Hepatocyte (in vitro differentiated cells): ENCODE results near the gene MTR. TPM values are rescaled to one million over a fixed set of nuclear protein-coding genes. Genes with fewer than 3 reads are reported as not detected.

Experiments used
- DNase-seq: peaks from one replicate; pipeline ENCODE4 v3.0.0-alpha.2; 2016; ENCODE audit warnings: low spot score
- H2AFZ ChIP-seq: fragments of 200-600 bp; sonication (generic); 2 replicates; pipeline ENCODE4 v1.6.0; 2016; ENCODE audit warnings: antibody characterized with exemption, mild to moderate bottlenecking
- H3K27ac ChIP-seq: fragments of 200-600 bp; sonication (generic); 2 replicates; pipeline ENCODE4 v1.5.1; 2016; ENCODE audit warnings: mild to moderate bottlenecking
- H3K27me3 ChIP-seq: fragments of 200-600 bp; sonication (generic); 2 replicates; pipeline ENCODE4 v1.6.1; 2016
- H3K36me3 ChIP-seq: fragments of 200-600 bp; sonication (generic); replicated peaks from 2 replicates; pipeline ENCODE4 v1.5.1; 2016; ENCODE audit warnings: low read depth; ENCODE audit not compliant: insufficient read depth
- H3K4me1 ChIP-seq: fragments of 200-600 bp; sonication (generic); 2 replicates; pipeline ENCODE4 v1.5.1; 2016; ENCODE audit warnings: mild to moderate bottlenecking, moderate library complexity; ENCODE audit not compliant: insufficient read depth
- H3K4me2 ChIP-seq: fragments of 200-600 bp; sonication (generic); 2 replicates; pipeline ENCODE4 v1.6.0; 2016
- H3K4me3 ChIP-seq: fragments of 200-600 bp; sonication (generic); 2 replicates; pipeline ENCODE4 v1.5.1; 2016; ENCODE audit warnings: mild to moderate bottlenecking
- H3K79me2 ChIP-seq: fragments of 200-600 bp; sonication (generic); 2 replicates; pipeline ENCODE4 v1.6.0; 2017; ENCODE audit warnings: mild to moderate bottlenecking
- H3K9me2 ChIP-seq: fragments of 200-600 bp; sonication (generic); replicated peaks from 2 replicates; pipeline ENCODE4 v1.6.0; 2017; ENCODE audit warnings: mild to moderate bottlenecking; ENCODE audit not compliant: insufficient read depth
- H3K9me3 ChIP-seq: fragments of 200-600 bp; sonication (generic); 2 replicates; pipeline ENCODE4 v1.5.1; 2016; ENCODE audit warnings: low read depth, mild to moderate bottlenecking
- H4K20me1 ChIP-seq: fragments of 200-600 bp; sonication (generic); 2 replicates; pipeline ENCODE4 v1.6.0; 2016; ENCODE audit warnings: mild to moderate bottlenecking; ENCODE audit not compliant: insufficient read depth, poor library complexity, severe bottlenecking
- EZH2 ChIP-seq: fragments of 200-600 bp; sonication (generic); IDR thresholded peaks from 2 replicates; pipeline ENCODE4 v1.6.1; 2016; ENCODE audit warnings: antibody characterized with exemption, mild to moderate bottlenecking, borderline replicate concordance
- EZH2phosphoT487 ChIP-seq: fragments of 200-600 bp; sonication (generic); IDR thresholded peaks from one replicate; pipeline ENCODE4 v1.6.1; 2018; ENCODE audit warnings: antibody characterized with exemption, mild to moderate bottlenecking, low read depth, moderate library complexity; ENCODE audit not compliant: unreplicated experiment, severe bottlenecking
- WGBS: methylation state at CpG from one replicate; pipeline ENCODE4 v1.1.6; 2016; ENCODE audit warnings: low lambda C conversion rate; ENCODE audit errors: missing lambda C conversion rate; 5-methylcytosine and 5-hydroxymethylcytosine counted together
- polyA plus RNA-seq: library from polyadenylated mRNA; unstranded; fragments of >200 nt; fragmentation: Nextera tagmentation; extraction: Ambion mirVana; gene quantifications from 2 replicates; pipeline ENCODE4 v1.2.1, GENCODE V29; 2016
- total RNA-seq: library from RNA; depleted of rRNA; stranded (reverse); fragments of >200 nt; gene quantifications from 2 replicates; pipeline ENCODE4 v1.2.3, GENCODE V29; 2014
- TF ChIP-seq, protein P1 (sequence below): fragments of 200-600 bp; sonication (generic); IDR thresholded peaks from 2 replicates; pipeline ENCODE4 v1.5.1; 2016; ENCODE audit warnings: antibody characterized with exemption, mild to moderate bottlenecking; ENCODE audit not compliant: poor library complexity

MTR gene
- 23.8 TPM in 2 replicates for total RNA-seq
- polyA plus RNA-seq: 9.6 and 11.7 TPM in 2 replicates

DNA sequence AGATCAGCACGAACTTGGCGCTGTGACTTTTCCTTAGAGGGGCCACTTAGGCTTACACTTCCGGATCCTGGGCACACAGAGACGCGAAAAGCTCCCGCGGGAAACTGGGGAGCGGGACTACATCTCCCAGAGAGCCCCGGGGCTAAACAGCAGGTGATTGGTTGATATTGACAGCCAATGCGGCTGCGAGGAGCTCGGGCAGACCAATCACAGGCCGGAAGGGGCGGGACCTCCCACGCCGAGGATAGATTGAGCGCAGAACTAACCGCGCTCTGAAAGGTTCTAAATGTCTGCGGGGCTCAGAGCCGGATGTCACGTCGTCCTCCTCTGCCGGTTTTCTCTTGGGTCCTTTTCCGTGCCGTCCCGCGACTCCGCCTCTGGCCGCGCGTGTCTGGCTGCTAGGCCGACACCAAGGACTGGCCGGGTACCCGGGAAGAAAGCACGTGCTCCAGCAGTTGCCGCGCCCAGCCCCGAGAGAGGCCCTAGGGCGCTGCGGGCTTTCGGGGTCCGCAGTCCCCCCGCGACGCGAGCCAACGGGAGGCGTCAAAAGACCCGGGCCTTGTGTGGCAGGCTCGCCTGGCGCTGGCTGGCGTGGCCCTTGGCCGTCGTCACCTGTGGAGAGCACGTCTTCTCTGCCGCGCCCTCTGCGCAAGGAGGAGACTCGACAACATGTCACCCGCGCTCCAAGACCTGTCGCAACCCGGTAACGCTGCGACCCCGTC lies at the start of gene MTR:
MTR (plus strand) TSS at position 258 of the 722 bp plus-strand sequence; CDS start at position 670, 412 bp downstream.
- Histone ChIP-seq H3K9me3 (no peaks in the 10 kb centered on the region), H3K27ac (peak within 1 kb of the TSS; percentile 85), H3K79me2 (peaks cover 39% of the 10 kb centered on the region), H2AFZ (peak within 1 kb of the TSS; percentile 90), H3K9me2 (no peaks in the 10 kb centered on the region), H3K4me2 (peak within 1 kb of the TSS; percentile 74), H3K27me3 (no peaks in the 10 kb centered on the region), H3K4me3 (peak within 1 kb of the TSS; percentile 47), H3K4me1 (no peaks in the 10 kb centered on the region), H3K36me3 (no peaks in the 10 kb centered on the region), H4K20me1 (no peaks in the 10 kb centered on the region)
- no peak for TF ChIP-seq EZH2phosphoT487
- TF ChIP-seq, protein P1, sequence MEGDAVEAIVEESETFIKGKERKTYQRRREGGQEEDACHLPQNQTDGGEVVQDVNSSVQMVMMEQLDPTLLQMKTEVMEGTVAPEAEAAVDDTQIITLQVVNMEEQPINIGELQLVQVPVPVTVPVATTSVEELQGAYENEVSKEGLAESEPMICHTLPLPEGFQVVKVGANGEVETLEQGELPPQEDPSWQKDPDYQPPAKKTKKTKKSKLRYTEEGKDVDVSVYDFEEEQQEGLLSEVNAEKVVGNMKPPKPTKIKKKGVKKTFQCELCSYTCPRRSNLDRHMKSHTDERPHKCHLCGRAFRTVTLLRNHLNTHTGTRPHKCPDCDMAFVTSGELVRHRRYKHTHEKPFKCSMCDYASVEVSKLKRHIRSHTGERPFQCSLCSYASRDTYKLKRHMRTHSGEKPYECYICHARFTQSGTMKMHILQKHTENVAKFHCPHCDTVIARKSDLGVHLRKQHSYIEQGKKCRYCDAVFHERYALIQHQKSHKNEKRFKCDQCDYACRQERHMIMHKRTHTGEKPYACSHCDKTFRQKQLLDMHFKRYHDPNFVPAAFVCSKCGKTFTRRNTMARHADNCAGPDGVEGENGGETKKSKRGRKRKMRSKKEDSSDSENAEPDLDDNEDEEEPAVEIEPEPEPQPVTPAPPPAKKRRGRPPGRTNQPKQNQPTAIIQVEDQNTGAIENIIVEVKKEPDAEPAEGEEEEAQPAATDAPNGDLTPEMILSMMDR: no peak
- TF ChIP-seq EZH2: no peak
- peak; percentile 98 for DNase-seq
- WGBS: under 1% methylated on average over 58 of the region's 67 CpGs

GRCh38 chr1:236746785-236747184 lies 48.3 kb upstream of the MTR start:
- no peak overlapping the region for H3K4me3 ChIP-seq
- H3K9me2 ChIP-seq: no peaks in the 10 kb centered on the region
- no peak overlapping the region for H3K27ac ChIP-seq
- no peak for DNase-seq
- no peaks in the 10 kb centered on the region for H3K4me1 ChIP-seq
- no peak for TF ChIP-seq EZH2phosphoT487
- TF ChIP-seq EZH2: no peak
- TF ChIP-seq, protein P1: no peak
- no peaks in the 10 kb centered on the region for H3K27me3 ChIP-seq
- H3K9me3 ChIP-seq: no peaks in the 10 kb centered on the region
- H3K4me2 ChIP-seq: no peak overlapping the region
- no peaks in the 10 kb centered on the region for H4K20me1 ChIP-seq
- no peaks in the 10 kb centered on the region for H3K79me2 ChIP-seq
- no peak overlapping the region for H2AFZ ChIP-seq
- 84% methylated on average over 5 of the region's 5 CpGs for WGBS
- no peaks in the 10 kb centered on the region for H3K36me3 ChIP-seq

GRCh38 chr1:236747311-236747985 lies 47.6 kb upstream of the MTR start:
- no peak overlapping the region for H3K27ac ChIP-seq
- H3K4me1 ChIP-seq: no peaks in the 10 kb centered on the region
- 92% methylated on average over 6 of the region's 6 CpGs for WGBS
- no peak overlapping the region for H3K4me3 ChIP-seq
- TF ChIP-seq EZH2: no peak
- TF ChIP-seq, protein P1: no peak
- TF ChIP-seq EZH2phosphoT487: no peak
- H3K9me2 ChIP-seq: no peaks in the 10 kb centered on the region
- H3K9me3 ChIP-seq: no peaks in the 10 kb centered on the region
- H3K27me3 ChIP-seq: no peaks in the 10 kb centered on the region
- no peak overlapping the region for H3K4me2 ChIP-seq
- no peaks in the 10 kb centered on the region for H3K36me3 ChIP-seq
- no peak for DNase-seq
- H3K79me2 ChIP-seq: no peaks in the 10 kb centered on the region
- H4K20me1 ChIP-seq: no peaks in the 10 kb centered on the region
- no peak overlapping the region for H2AFZ ChIP-seq
